ENCODE data around the gene CSF3.
"Not testable (repeated sequence)": the region's sequence is repeated elsewhere in the genome, so short reads cannot be mapped to it uniquely, and the experiment has no call there.

Gene CSF3

GRCh38 chr17:39996800-39997199 lies 18.4 kb upstream of the CSF3 start:
- DNase-seq (ENCODE audit: low read depth in 2 of 3, low spot score in 1 of 3) = no peak

GRCh38 chr17:39997543-39997942 lies 17.7 kb upstream of the CSF3 start:
- no peak for DNase-seq (ENCODE audit: low read depth in 2 of 3, low spot score in 1 of 3)

DNA sequence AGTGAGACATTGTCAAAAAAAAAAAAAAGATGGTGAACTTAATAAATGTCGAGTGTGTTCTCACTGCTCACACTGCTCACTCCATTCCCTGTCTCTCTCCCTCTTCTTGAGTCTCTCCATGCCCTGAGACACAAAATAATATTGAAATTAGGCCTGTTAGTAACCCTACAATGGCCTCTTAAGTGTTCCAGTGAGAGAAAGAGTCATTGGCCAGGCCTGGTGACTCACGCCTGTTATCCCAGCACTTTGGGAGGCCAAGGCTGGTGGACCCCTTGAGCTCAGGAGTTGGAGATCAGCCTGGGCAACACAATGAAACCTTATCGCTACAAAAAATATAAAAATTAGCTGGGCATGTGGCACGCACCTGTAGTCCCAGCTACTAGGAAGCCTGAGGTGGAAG lies 16.2 kb upstream of the CSF3 start:
- DNase-seq (ENCODE audit: low read depth in 2 of 3, low spot score in 1 of 3) = no peak

DNA sequence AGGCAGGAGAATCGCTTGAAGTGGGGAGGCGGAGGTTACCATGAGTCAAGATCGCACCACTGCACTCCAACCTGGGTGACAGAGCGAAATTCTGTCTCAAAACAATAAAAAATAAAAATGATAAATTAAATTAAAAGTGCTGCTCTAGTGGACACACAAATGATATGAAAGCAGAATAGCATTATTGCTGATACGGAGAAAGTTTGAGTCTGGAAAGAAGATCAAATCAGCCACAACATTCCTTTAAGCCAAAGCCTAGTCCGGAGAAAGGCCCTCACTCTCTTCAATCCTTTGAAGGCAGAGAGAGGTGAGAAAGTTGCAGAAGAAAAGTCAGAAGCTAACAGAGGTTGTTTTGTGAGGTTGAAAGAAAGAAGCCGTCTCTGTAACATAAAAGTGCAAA lies 15.1 kb upstream of the CSF3 start:
- no peak for DNase-seq (ENCODE audit: low read depth in 2 of 3, low spot score in 1 of 3)

DNA sequence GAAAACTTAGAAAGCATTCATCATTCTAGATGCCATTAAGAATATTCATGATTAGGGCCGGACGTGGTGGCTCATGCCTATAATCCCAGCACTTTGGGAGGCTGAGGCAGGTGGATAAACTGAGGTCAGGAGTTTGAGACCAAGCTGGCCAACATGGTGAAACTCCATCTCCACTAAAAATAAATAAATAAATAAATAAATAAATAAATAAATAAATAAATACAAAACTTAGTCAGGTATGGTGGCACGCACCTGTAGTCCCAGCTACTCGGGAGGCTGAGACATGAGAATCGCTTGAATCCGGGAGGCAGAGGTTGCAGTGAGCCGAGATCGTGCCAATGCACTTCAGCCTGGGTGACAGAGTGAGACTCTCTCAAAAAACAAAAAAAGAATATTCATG lies 13.9 kb upstream of the CSF3 start:
- DNase-seq (ENCODE audit: low read depth in 2 of 3, low spot score in 1 of 3) = not testable (repeated sequence)

GRCh38 chr17:40004072-40004471 lies 11.2 kb upstream of the CSF3 start:
- DNase-seq (ENCODE audit: low read depth in 2 of 3, low spot score in 1 of 3) = no peak

- DNase-seq (ENCODE audit: low read depth in 2 of 3, low spot score in 1 of 3) = no peak
Measured at GRCh38 chr17:40004712-40005111, 10.5 kb upstream of the CSF3 start.

- no peak for DNase-seq (ENCODE audit: low read depth in 2 of 3, low spot score in 1 of 3)
Measured at GRCh38 chr17:40005520-40005919, 9.7 kb upstream of the CSF3 start.

DNA sequence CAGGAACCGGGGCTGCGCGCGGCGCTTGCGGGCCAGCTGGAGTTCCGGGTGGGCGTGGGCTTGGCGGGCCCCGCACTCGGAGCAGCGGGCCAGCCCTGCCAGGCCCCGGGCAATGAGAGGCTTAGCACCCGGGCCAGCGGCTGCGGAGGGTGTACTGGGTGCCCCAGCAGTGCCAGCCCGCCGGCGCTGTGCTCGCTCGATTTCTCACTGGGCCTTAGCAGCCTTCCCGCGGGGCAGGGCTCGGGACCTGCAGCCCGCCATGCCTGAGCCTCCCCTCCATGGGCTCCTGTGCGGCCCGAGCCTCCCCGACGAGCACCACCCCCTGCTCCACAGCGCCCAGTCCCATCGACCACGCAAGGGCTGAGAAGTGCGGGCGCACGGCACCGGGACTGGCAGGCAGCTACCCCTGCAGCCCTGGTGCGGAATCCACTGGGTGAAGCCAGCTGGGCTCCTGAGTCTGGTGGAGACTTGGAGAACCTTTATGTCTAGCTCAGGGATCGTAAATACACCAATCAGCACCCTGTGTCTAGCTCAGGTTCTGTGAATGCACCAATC lies 4.2 kb upstream of the CSF3 start:
- not testable (repeated sequence) for DNase-seq (ENCODE audit: low read depth in 2 of 3, low spot score in 1 of 3)

DNA sequence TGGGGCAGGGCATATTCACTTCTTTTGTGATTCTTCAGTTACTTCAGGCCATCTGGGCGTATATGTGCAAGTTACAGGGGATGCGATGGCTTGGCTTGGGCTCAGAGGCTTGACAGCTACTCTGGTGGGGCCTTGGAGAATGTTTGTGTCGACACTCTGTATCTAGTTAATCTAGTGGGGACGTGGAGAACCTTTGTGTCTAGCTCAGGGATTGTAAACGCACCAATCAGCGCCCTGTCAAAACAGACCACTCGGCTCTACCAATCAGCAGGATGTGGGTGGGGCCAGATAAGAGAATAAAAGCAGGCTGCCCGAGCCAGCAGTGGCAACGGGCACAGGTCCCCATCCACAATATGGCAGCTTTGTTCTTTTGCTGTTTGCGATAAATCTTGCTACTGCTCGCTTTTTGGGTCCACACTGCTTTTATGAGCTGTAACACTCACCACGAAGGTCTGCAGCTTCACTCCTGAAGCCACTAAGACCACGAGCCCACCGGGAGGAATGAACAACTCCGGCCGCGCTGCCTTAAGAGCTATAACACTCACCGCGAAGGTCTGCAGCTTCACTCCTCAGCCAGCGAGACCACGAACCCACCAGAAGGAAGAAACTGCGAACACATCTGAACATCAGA lies 3.1 kb upstream of the CSF3 start:
- DNase-seq (ENCODE audit: low read depth in 2 of 3, low spot score in 1 of 3) = not testable (repeated sequence)

DNA sequence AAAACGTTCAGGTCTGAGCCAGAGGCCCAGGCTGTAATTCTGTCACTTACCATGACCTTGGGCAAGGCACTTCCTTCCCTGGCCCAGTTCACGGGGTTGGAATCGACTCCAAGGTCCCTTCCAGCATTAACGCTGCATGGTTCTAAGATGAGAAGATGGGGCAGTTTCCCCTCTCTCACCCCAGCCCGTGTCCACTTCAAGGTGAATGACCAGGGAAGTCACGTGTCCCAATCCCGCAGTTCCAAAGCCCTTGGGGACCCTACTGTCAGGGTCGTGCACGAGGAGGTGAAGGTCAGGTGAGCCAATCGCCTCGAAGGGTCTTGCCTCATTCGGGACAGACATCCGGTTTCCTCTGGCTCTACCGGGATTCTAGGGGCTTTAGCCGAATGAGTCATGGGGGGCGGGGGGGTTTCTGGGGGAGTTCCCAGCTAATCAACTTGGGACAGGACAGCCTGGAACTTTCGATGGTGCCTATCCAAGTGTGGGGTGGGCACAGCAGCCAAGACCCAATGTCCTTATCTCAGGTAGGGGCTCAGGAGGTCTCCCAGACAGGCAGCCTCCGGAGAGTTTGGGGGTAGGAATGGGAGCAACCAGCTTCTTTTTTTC lies 762 bp upstream of the CSF3 start:
- DNase-seq (ENCODE audit: low read depth in 2 of 3, low spot score in 1 of 3) = no peak

DNA sequence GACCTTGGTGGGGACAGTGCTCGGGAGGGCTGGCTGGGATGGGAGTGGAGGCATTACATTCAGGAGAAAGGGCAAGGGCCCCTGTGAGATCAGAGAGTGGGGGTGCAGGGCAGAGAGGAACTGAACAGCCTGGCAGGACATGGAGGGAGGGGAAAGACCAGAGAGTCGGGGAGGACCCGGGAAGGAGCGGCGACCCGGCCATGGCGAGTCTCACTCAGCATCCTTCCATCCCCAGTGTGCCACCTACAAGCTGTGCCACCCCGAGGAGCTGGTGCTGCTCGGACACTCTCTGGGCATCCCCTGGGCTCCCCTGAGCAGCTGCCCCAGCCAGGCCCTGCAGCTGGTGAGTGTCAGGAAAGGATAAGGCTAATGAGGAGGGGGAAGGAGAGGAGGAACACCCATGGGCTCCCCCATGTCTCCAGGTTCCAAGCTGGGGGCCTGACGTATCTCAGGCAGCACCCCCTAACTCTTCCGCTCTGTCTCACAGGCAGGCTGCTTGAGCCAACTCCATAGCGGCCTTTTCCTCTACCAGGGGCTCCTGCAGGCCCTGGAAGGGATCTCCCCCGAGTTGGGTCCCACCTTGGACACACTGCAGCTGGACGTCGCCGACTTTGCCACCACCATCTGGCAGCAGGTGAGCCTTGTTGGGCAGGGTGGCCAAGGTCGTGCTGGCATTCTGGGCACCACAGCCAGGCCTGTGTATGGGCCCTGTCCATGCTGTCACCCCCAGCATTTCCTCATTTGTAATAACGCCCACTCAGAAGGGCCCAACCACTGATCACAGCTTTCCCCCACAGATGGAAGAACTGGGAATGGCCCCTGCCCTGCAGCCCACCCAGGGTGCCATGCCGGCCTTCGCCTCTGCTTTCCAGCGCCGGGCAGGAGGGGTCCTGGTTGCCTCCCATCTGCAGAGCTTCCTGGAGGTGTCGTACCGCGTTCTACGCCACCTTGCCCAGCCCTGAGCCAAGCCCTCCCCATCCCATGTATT lies 1.1 kb downstream of the CSF3 start:
- no peak for DNase-seq (ENCODE audit: low read depth in 2 of 3, low spot score in 1 of 3)

- no peak for DNase-seq (ENCODE audit: low read depth in 2 of 3, low spot score in 1 of 3)
Measured at GRCh38 chr17:40017422-40018080, 2.3 kb downstream of the CSF3 start.

DNA sequence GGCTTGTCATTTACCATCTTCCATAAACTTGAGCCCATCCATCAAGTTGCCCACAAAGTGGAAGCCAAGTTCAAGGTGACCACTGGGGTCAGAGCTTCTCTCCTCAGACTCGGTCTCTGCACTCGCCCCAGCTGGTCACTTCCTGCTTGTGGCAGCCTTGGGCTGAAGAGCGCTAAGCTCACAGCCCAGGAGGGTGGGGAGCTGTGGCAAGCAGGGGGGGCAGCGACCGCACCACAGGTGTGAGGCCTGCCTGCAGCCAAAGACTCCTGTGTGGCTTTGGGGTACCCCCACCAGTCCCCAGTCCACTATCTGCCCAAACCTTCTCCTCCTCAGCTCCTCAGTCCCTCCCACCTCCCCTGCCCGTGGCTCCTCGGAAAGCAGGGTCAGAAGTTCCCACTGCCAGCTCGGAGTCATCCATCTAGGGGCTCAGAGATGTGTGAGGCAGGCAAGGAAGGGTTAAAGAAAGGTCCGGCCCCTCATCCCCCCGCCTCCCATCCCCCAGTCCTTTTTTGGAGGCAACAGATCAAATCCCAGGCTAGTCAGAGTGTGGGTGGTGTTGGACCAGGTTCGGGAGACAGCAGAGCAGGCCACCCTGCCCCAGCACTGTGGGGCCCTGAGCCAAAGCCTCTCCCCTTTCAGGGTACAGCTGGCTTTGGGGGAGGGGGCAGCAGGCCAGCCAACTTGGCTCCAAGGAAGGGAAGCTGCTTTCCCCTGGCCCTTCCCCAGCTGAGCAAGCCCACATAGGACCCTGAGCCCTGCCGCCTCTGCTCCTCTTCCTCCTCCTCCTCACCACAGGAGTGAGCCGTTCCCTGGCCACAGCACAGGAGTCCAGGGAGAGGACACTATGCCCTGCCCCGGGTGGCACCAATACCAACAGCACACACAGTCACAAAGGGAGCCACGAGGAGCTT lies 3.2 kb downstream of the CSF3 start:
- DNase-seq (ENCODE audit: low read depth in 2 of 3, low spot score in 1 of 3) = no peak

GRCh38 chr17:40019140-40019991 lies 4.1 kb downstream of the CSF3 start:
- no peak for DNase-seq (ENCODE audit: low read depth in 2 of 3, low spot score in 1 of 3)

DNA sequence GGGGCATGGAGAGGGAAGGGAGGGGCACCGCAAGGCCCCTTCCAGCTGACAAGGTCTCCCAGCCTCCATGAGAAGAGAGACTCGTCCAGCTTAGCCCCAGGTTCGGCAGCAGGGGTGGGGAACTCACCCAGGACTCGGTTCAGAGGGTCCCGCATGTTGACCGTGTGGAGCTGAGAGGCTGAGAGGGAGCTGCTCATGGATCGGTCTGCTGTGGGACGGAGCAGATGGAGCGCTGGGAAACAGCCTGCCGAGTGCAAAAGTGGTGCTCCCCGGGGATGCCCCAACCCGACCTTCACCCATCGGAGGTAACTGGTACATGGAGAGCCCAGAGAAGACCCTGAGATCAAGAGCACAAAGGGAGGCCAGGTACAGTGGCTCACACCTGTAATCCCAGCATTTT lies 4.9 kb downstream of the CSF3 start:
- no peak for DNase-seq (ENCODE audit: low read depth in 2 of 3, low spot score in 1 of 3)

DNA sequence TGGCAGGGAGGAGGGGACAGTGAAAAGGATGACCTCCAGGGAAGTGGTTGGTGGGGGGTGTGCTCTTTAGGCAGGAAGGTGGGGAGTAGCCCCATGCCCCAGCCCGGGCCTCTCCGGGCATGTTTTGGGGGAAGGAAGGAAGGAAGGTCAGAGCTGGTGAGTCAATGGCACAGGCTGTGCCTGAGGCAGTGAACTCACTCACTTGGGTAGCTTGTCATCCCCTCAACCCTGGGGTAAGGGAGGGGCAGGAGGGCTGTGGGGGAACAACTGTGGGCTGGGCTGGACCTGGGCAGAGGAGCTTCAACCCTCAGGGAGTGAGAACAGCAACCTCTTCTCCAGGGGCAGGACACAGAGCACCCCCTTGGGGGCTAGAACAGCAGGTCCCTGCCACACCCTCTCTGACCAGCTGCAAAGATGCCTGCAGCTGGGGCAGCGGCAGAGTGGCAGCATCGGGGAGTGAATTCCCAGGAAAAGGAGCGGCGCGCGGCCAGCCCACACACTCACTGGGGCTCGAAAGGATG lies 6.3 kb downstream of the CSF3 start:
- DNase-seq (ENCODE audit: low read depth in 2 of 3, low spot score in 1 of 3) = no peak

DNA sequence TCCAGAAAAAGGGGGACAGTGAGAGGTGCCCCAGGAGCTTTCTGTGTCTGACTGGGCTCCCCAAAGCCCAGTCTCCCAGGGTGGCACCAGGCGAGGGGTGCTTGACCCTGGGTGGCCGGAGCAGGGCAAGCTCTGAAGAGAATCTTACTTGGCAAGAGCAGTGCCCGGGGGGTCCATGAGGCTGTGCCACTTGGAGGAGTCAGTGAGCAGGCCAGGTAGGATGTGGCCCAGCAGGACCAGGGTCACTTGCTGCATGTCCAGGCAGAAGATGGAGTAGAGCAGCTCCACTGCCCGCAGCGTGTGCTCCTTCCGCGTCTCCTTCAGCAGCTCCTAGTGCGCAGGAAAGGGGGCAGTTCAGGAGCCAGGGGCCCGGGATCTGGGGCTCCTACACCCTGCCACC lies 7.3 kb downstream of the CSF3 start:
- DNase-seq (ENCODE audit: low read depth in 2 of 3, low spot score in 1 of 3) = no peak

- no peak for DNase-seq (ENCODE audit: low read depth in 2 of 3, low spot score in 1 of 3)
Measured at GRCh38 chr17:40022961-40023541, 7.8 kb downstream of the CSF3 start.

All from stimulated activated CD4-positive, alpha-beta T cell treated with anti-CD3 and anti-CD28 coated beads, Interleukin-12 subunit alpha, Interleukin-12 subunit beta, amount 100 ng/mL, for 48 hours (primary cell).